Measurements from ENCODE around the gene SSTR5. TPM values are rescaled to one million over a fixed set of nuclear protein-coding genes. Genes with fewer than 3 reads are reported as not detected.

The SSTR5 gene
- total and polyA plus RNA-seq, 2 donors (not counting 1 experiment from before 2014, with no cell fraction given), result not detected

DNA sequence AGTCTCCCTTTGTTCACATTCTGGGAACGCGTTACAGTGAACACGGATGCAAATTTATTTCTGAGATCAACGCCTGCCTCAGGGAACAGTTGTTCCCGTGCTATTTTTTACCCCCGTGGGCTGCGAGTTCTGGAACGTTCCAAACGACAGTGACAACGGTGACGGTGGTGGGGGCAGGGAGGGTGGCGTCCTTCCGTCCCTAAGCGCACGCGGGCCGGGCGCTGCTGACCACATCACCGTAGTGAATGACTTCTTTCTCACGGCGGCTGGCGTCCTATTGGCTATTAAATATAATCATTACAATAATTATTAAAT lies 45.1 kb upstream of the SSTR5 start:
- no peak overlapping the region for H3K27ac Mint-ChIP-seq
- Histone ChIP-seq H3K79me2 (ENCODE audit: control insufficient read depth, insufficient read depth, low read length) (no peaks in the 10 kb centered on the region), H4K20me1 (ENCODE audit: control insufficient read depth, insufficient read depth, low read length, poor library complexity, severe bottlenecking) (no peaks in the 10 kb centered on the region), H3K27me3 (replicated peaks in 1 of 4; ENCODE audit: control extremely low read depth in 1 of 4, control insufficient read depth in 3 of 4, insufficient read depth in 4 of 4, low read length in 3 of 4) (peaks cover 0 to 3% (median 0%) of the 10 kb centered on the region in 4 experiments), H3K9ac (ENCODE audit: low read length) (no peak overlapping the region), H3K9me3 (ENCODE audit: control extremely low read depth in 1 of 3, control insufficient read depth in 2 of 3, insufficient read depth in 1 of 3, low read length in 2 of 3) (peaks cover 0 to 9% (median 0%) of the 10 kb centered on the region in 3 donors), H3K4me2 (replicated peaks; ENCODE audit: low read depth, low read length, poor library complexity, severe bottlenecking) (no peak overlapping the region), H3K27ac (ENCODE audit: low read length in 2 of 2) (no peak overlapping the region), H2AFZ (ENCODE audit: insufficient read depth, low read depth, low read length, poor library complexity, severe bottlenecking) (no peak overlapping the region), H3K4me3 (ENCODE audit: control extremely low read depth in 1 of 5, extremely low read depth in 1 of 5, insufficient read depth in 1 of 5, low read depth in 2 of 5, low read length in 4 of 5) (no peak overlapping the region), H3K4me1 (ENCODE audit: control insufficient read depth in 2 of 2, insufficient read depth in 2 of 2, low read length in 2 of 2) (no peaks in the 10 kb centered on the region), H3K36me3 (replicated peaks in 1 of 2; ENCODE audit: control extremely low read depth in 1 of 2, control insufficient read depth in 1 of 2, extremely low read depth in 1 of 2, insufficient read depth in 2 of 2, low read length in 1 of 2) (no peaks in the 10 kb centered on the region)
- no peaks in the 10 kb centered on the region for H3K4me1 Mint-ChIP-seq
- POLR2A ChIA-PET, result no interaction called here
- CTCF ChIA-PET, result no interaction called here
- DNase-seq (no peak), ATAC-seq (ENCODE audit: low read depth) (no peak)
- TF ChIP-seq, protein P1, sequence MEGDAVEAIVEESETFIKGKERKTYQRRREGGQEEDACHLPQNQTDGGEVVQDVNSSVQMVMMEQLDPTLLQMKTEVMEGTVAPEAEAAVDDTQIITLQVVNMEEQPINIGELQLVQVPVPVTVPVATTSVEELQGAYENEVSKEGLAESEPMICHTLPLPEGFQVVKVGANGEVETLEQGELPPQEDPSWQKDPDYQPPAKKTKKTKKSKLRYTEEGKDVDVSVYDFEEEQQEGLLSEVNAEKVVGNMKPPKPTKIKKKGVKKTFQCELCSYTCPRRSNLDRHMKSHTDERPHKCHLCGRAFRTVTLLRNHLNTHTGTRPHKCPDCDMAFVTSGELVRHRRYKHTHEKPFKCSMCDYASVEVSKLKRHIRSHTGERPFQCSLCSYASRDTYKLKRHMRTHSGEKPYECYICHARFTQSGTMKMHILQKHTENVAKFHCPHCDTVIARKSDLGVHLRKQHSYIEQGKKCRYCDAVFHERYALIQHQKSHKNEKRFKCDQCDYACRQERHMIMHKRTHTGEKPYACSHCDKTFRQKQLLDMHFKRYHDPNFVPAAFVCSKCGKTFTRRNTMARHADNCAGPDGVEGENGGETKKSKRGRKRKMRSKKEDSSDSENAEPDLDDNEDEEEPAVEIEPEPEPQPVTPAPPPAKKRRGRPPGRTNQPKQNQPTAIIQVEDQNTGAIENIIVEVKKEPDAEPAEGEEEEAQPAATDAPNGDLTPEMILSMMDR (IDR thresholded peaks at IDR 0.05), result no peak
- no peak for TF ChIP-seq EZH2 (IDR thresholded peaks at IDR 0.05; ENCODE audit: borderline replicate concordance, insufficient read depth, low read depth, low read length, poor library complexity, severe bottlenecking)
- intact Hi-C loops (cut with micrococcal nuclease), result no loop called here
- no peaks in the 10 kb centered on the region for H3K27me3 Mint-ChIP-seq
- 96% methylated on average over 16 of the region's 22 CpGs for WGBS (ENCODE audit: insufficient coverage)
- H3K9me3 Mint-ChIP-seq (ENCODE audit: insufficient read depth), result no peaks in the 10 kb centered on the region
- no peak overlapping the region for H3K4me3 Mint-ChIP-seq

DNA sequence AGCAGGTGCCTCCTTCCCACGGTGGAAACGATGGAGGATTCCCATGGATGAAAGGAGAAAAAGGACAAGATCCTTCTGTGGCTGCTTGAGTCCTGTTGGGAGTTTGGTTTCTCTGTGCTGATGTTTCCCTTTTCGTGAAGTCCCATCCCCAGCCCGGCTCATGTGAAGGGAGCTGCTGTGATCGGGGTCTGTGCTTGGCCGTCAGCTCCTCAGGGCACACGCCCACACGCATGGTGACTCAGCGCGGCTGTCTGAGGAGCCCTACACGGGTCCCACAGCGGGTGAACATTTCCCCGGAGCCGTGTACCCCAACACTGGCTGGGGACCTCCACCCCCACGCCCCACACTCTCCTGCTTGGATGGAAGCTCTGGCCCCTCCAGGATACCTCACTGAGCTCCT lies 44.5 kb upstream of the SSTR5 start:
- no peak overlapping the region for H3K27ac Mint-ChIP-seq
- Histone ChIP-seq H3K4me3 (ENCODE audit: control extremely low read depth in 1 of 5, extremely low read depth in 1 of 5, insufficient read depth in 1 of 5, low read depth in 2 of 5, low read length in 4 of 5) (no peak overlapping the region), H2AFZ (ENCODE audit: insufficient read depth, low read depth, low read length, poor library complexity, severe bottlenecking) (no peak overlapping the region), H4K20me1 (ENCODE audit: control insufficient read depth, insufficient read depth, low read length, poor library complexity, severe bottlenecking) (no peaks in the 10 kb centered on the region), H3K9me3 (ENCODE audit: control extremely low read depth in 1 of 3, control insufficient read depth in 2 of 3, insufficient read depth in 1 of 3, low read length in 2 of 3) (peaks cover 0 to 14% (median 0%) of the 10 kb centered on the region in 3 donors), H3K4me1 (ENCODE audit: control insufficient read depth in 2 of 2, insufficient read depth in 2 of 2, low read length in 2 of 2) (no peaks in the 10 kb centered on the region), H3K4me2 (replicated peaks; ENCODE audit: low read depth, low read length, poor library complexity, severe bottlenecking) (no peak overlapping the region), H3K36me3 (replicated peaks in 1 of 2; ENCODE audit: control extremely low read depth in 1 of 2, control insufficient read depth in 1 of 2, extremely low read depth in 1 of 2, insufficient read depth in 2 of 2, low read length in 1 of 2) (no peaks in the 10 kb centered on the region), H3K27me3 (replicated peaks in 1 of 4; ENCODE audit: control extremely low read depth in 1 of 4, control insufficient read depth in 3 of 4, insufficient read depth in 4 of 4, low read length in 3 of 4) (peaks cover 0 to 3% (median 0%) of the 10 kb centered on the region in 4 experiments), H3K27ac (ENCODE audit: low read length in 2 of 2) (no peak overlapping the region), H3K79me2 (ENCODE audit: control insufficient read depth, insufficient read depth, low read length) (no peaks in the 10 kb centered on the region), H3K9ac (ENCODE audit: low read length) (no peak overlapping the region)
- no peaks in the 10 kb centered on the region for H3K27me3 Mint-ChIP-seq
- ChIA-PET POLR2A (no interaction called here), CTCF (no interaction called here)
- ATAC-seq (ENCODE audit: low read depth) (no peak), DNase-seq (no peak)
- intact Hi-C loops (cut with micrococcal nuclease), result no loop called here
- TF ChIP-seq, protein P1 (IDR thresholded peaks at IDR 0.05), result no peak
- TF ChIP-seq EZH2 (IDR thresholded peaks at IDR 0.05; ENCODE audit: borderline replicate concordance, insufficient read depth, low read depth, low read length, poor library complexity, severe bottlenecking), result no peak
- WGBS (ENCODE audit: insufficient coverage), result 70% methylated on average over 14 of the region's 15 CpGs
- H3K9me3 Mint-ChIP-seq (ENCODE audit: insufficient read depth), result no peaks in the 10 kb centered on the region
- no peak overlapping the region for H3K4me3 Mint-ChIP-seq
- no peaks in the 10 kb centered on the region for H3K4me1 Mint-ChIP-seq

Data from B cell (primary cell).